Lower leg skin (tissue), 4 donors: ENCODE data around the gene SZRD1. TPM values are rescaled to one million over a fixed set of nuclear protein-coding genes. Genes with fewer than 3 reads are reported as not detected.

Source experiments
- DNase-seq, 2 donors: peaks; one replicate each; pipeline ENCODE4 v3.0.0-alpha.2; 2019; ENCODE audit warnings: low spot score in 2 of 2
- H3K4me3 ChIP-seq: fragments of 200-600 bp; sonication (generic); 2 replicates; pipeline ENCODE4 v1.5.1; 2017; ENCODE audit warnings: mild to moderate bottlenecking, low read depth; ENCODE audit not compliant: poor library complexity, severe bottlenecking
- POLR2A ChIP-seq, 2 donors: fragments of 450-650 bp; IDR thresholded peaks; one replicate each; pipeline ENCODE4 v1.6.1; 2016 to 2017; ENCODE audit warnings: antibody characterized with exemption in 2 of 2, mild to moderate bottlenecking in 1 of 2, moderate library complexity in 1 of 2
- WGBS, 2 donors: methylation state at CpG; one replicate each; pipeline ENCODE4 v1.1.5; 2018; 5-methylcytosine and 5-hydroxymethylcytosine counted together
- intact Hi-C: fragments of 100-400 bp; cut with DNase I; formaldehyde crosslinking; loops from one replicate; pipeline ENCODE4 v1.15.0; 2023; ENCODE audit warnings: low total_unique reads
- total RNA-seq, 4 donors: library from RNA; depleted of rRNA; stranded (reverse); fragments of >200 nt; gene quantifications; one replicate each; pipeline ENCODE4 v1.1.0, GENCODE V29; 2016
- TF ChIP-seq, protein P1 (sequence below), 3 donors: fragments of 450-650 bp; IDR thresholded peaks; one replicate each; pipeline ENCODE4 v1.5.1; 2016; ENCODE audit warnings: antibody characterized with exemption in 3 of 3, mild to moderate bottlenecking in 3 of 3, moderate library complexity in 2 of 3

SZRD1 gene
- total RNA-seq, 4 donors from 2014 or later, result 37.8 to 54.0 (median 48.5) TPM

DNA sequence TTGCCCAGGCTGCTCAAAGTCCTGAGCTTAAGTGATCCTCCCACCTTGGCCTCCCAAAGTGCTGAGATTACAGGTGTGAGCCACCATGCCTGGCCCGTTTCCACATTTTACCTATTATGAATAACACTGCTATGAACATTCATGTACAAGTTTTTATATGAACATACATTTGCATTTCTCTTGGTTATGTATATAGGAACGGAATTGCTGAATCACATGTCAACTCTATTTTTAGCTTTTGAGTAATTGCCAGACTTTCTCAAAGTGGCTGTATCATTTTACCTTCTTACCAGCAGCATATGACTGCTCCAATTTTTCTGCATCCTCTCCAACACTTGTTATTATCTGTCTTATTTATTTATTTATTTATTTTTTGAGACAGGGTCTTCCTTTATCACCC is 67.5 kb downstream of the SZRD1 start:
- WGBS, 2 donors, result 62 to 64% methylated on average over 2 of the region's 2 CpGs
- intact Hi-C loops, result no loop called here
- no peak for DNase-seq
- TF ChIP-seq, protein P1, sequence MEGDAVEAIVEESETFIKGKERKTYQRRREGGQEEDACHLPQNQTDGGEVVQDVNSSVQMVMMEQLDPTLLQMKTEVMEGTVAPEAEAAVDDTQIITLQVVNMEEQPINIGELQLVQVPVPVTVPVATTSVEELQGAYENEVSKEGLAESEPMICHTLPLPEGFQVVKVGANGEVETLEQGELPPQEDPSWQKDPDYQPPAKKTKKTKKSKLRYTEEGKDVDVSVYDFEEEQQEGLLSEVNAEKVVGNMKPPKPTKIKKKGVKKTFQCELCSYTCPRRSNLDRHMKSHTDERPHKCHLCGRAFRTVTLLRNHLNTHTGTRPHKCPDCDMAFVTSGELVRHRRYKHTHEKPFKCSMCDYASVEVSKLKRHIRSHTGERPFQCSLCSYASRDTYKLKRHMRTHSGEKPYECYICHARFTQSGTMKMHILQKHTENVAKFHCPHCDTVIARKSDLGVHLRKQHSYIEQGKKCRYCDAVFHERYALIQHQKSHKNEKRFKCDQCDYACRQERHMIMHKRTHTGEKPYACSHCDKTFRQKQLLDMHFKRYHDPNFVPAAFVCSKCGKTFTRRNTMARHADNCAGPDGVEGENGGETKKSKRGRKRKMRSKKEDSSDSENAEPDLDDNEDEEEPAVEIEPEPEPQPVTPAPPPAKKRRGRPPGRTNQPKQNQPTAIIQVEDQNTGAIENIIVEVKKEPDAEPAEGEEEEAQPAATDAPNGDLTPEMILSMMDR (IDR thresholded peaks at IDR 0.05), result no peak
- no peak for TF ChIP-seq POLR2A (IDR thresholded peaks at IDR 0.05)
- H3K4me3 ChIP-seq, result no peak overlapping the region

DNA sequence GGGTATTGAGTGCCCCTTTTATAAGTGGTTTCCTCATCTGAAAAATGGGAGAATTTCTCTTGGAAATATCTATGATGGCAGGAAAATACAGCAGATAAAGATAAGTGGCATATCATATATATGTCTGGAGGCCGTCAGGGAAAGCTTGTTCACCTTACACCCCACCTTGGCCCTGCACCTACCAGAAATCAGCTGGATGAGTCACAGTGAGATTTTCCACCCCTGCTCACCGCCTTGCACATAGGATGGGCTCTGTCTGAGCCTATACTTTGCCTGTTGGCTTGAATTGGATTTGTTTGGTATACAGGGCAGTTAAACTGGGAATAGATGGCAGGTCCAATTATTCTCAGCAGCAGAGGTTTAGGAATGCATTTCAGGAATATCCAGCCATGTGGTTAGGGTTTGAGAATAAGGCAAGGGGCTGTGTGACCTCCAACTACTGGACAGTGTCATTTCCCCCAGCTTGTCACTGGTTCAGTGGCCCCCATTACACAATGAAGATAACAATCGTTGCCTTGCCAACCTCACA is 70.0 kb downstream of the SZRD1 start, which contains the start of gene SPATA21:
Gene SPATA21, minus strand, starts transcription at position 479 of the 529 bp plus-strand sequence. CDS start 6,053 bp downstream, outside the sequence.
- no peak within 1 kb of the TSS for H3K4me3 ChIP-seq
- 68 to 69% methylated on average over 3 of the region's 3 CpGs for WGBS, 2 donors
- TF ChIP-seq, protein P1 (IDR thresholded peaks at IDR 0.05), result no peak
- no peak for TF ChIP-seq POLR2A (IDR thresholded peaks at IDR 0.05)
- intact Hi-C loops, result no loop called here
- no peak for DNase-seq

DNA sequence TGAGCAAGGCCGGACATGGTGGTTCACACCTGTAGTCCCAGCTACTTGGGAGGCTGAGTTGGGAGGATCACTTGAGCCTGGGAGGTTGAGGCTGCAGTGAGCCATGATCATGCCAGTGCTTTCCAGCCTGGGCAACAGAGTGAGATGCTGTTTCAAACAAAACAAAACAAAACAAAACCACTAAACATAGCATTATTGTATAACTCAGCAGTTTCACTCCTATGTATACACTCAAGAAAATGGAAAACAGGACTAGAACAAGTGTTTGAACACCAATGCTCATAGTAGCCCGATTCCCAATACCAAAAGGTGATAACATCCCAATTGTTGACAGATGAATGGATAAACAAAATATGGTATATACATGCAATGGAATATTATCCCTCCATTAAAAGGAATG is 71.5 kb downstream of the SZRD1 start:
- no peak for TF ChIP-seq POLR2A (IDR thresholded peaks at IDR 0.05)
- TF ChIP-seq, protein P1 (IDR thresholded peaks at IDR 0.05), result no peak
- 93 to 98% methylated on average over 2 of the region's 2 CpGs for WGBS, 2 donors
- H3K4me3 ChIP-seq, result no peak overlapping the region
- intact Hi-C loops, result no loop called here
- DNase-seq, result no peak

DNA sequence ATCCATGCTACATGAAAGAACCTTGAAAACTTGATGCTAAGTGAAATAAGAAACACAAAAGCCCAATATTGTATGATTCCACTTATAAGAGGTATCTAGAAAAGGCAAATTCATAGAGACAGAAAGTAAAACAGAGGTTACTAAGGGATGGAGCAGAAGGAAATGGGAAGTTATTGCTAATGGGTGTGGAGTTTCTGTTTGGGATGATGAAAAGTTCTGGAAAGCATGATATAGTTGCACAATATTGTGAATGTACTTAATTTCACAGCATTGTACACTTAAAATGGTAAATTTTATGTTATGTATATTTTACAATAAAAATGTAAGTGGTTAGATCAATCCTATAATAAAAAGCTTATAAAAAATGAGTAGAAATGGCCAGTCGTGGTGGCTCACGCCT is 71.9 kb downstream of the SZRD1 start:
- TF ChIP-seq, protein P1 (IDR thresholded peaks at IDR 0.05), result no peak
- TF ChIP-seq POLR2A (IDR thresholded peaks at IDR 0.05), result no peak
- H3K4me3 ChIP-seq, result no peak overlapping the region
- intact Hi-C loops, result no loop called here
- WGBS, 2 donors, result 87% methylated on average over 2 of the region's 2 CpGs
- DNase-seq, result no peak

DNA sequence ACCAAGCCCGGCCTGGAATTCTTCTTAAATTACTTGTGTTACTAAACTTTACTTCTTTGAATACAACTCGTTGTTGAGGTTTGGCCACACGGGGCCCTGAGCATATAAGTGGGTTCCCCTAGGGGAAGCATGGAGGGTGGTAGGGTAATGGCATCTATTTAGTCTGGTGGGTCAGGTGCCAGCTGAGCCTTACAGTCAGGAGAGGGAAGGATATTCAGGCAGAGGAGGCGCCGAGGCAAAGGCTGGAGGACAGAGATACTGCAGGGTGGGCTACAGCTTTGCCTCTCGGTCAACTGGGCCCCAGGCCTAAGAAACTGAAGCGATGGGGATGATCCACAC is 73.1 kb downstream of the SZRD1 start:
- intact Hi-C loops, result no loop called here
- 33 to 41% methylated on average over 7 of the region's 7 CpGs for WGBS, 2 donors
- H3K4me3 ChIP-seq, result no peak overlapping the region
- peak in 1 of 2 donors; percentile 16 for DNase-seq
- TF ChIP-seq POLR2A (IDR thresholded peaks at IDR 0.05), result no peak
- TF ChIP-seq, protein P1 (IDR thresholded peaks at IDR 0.05), result no peak
